ENCODE results near the gene FGD3.

- TF ChIP-seq CTCF (conservative IDR thresholded peaks at IDR 0.05; ENCODE audit: low read depth, low read length): no peak
- no peak for TF ChIP-seq EZH2 (IDR thresholded peaks at IDR 0.05; ENCODE audit: borderline replicate concordance, low read depth, low read length, poor library complexity, severe bottlenecking)
These were observed 129.4 kb downstream of the FGD3 start for GRCh38 chr9:93076792-93077128.

All from A673 (cell line).